Activated naive CD8-positive, alpha-beta T cell treated with anti-CD3 and anti-CD28 coated beads, Interleukin-2, amount 10 ng/mL, durations not matched to agents 7 days and 5 days (primary cell): ENCODE measurements around the gene PPIP5K1. TPM values are rescaled to one million over a fixed set of nuclear protein-coding genes. Genes with fewer than 3 reads are reported as not detected.

Source experiments
- ATAC-seq: fragments of 150-1000 bp; cut with Tn5 transposase; one replicate; pipeline ENCODE4 v1.10.0; 2021; ENCODE audit warnings: low read depth, moderate library complexity
- POLR2A ChIA-PET: fragments of 350-600 bp; sonication (Branson Sonifier 250); formaldehyde crosslinking; loops from one replicate; lab custom pipeline; 2021; ENCODE audit warnings: antibody characterized with exemption; lab: Charles Lee
- DNase-seq: peaks from one replicate; pipeline ENCODE4 v3.0.0; 2021
- H3K27ac Mint-ChIP-seq: one replicate; pipeline ENCODE4 v1.8.0; 2022; ENCODE audit warnings: mild to moderate bottlenecking, mixed read lengths
- H3K27me3 Mint-ChIP-seq: one replicate; pipeline ENCODE4 v1.8.0; 2022; ENCODE audit warnings: mild to moderate bottlenecking, moderate library complexity, mixed read lengths
- H3K36me3 Mint-ChIP-seq: one replicate; pipeline ENCODE4 v1.8.0; 2021; ENCODE audit warnings: mild to moderate bottlenecking, mixed read lengths
- H3K4me1 Mint-ChIP-seq: one replicate; pipeline ENCODE4 v1.8.0; 2021; ENCODE audit warnings: mixed read lengths
- H3K4me3 Mint-ChIP-seq: one replicate; pipeline ENCODE4 v1.8.0; 2022; ENCODE audit warnings: mild to moderate bottlenecking, moderate library complexity, mixed read lengths
- H3K9me3 Mint-ChIP-seq: one replicate; pipeline ENCODE4 v1.8.0; 2021; ENCODE audit warnings: mixed read lengths
- total RNA-seq, 2 experiments: library from RNA; stranded (reverse); gene quantifications; one replicate each; pipeline ENCODE4 v1.2.3, GENCODE V29; 2021

Gene PPIP5K1
- total RNA-seq, 2 experiments from 2014 or later, result 30.7 to 36.8 TPM

GRCh38 chr15:43484455-43484854 is 105.6 kb downstream of the PPIP5K1 start:
- no peak for ATAC-seq
- peaks cover 6% of the 10 kb centered on the region for H3K36me3 Mint-ChIP-seq
- H3K4me1 Mint-ChIP-seq, result peaks cover 8% of the 10 kb centered on the region
- H3K9me3 Mint-ChIP-seq, result no peaks in the 10 kb centered on the region
- POLR2A ChIA-PET, result interaction anchor here (0.6 kb wide), 1 partner anchor 383 kb away, joined by 5 read pairs; no protein-coding TSS in a partner anchor
- no peak overlapping the region for H3K27ac Mint-ChIP-seq
- H3K27me3 Mint-ChIP-seq, result no peaks in the 10 kb centered on the region
- no peak overlapping the region for H3K4me3 Mint-ChIP-seq
- DNase-seq, result no peak

Other genes starting within 250 kb of the PPIP5K1 start
- 10 to 100 TPM; 34.0 to 36.1 TPM for gene ZSCAN29, start 219.2 kb downstream of the PPIP5K1 start, total RNA-seq
- gene TUBGCP4, start 219.1 kb downstream of the PPIP5K1 start, total RNA-seq, result 10 to 100 TPM; 33.4 to 34.5 TPM
- 10 to 100 TPM; 27.1 to 27.5 TPM for gene TP53BP1, start 97.1 kb downstream of the PPIP5K1 start, total RNA-seq
- gene MAP1A, start 72.6 kb downstream of the PPIP5K1 start, total RNA-seq, result 1 to 10 TPM; 3.4 to 3.5 TPM
- gene CKMT1B, start 3.8 kb upstream of the PPIP5K1 start, total RNA-seq, result not detected
- gene STRC, start 28.6 kb upstream of the PPIP5K1 start, total RNA-seq, result 1 to 10 TPM; 2.1 to 2.6 TPM
- gene CATSPER2, start 58.6 kb upstream of the PPIP5K1 start, total RNA-seq, result 1 to 10 TPM; 2.0 to 2.2 TPM
- not detected for gene CKMT1A, start 103.7 kb upstream of the PPIP5K1 start, total RNA-seq
- 100 to 1,000 TPM; 217 to 225 TPM for gene PDIA3, start 156.2 kb upstream of the PPIP5K1 start, total RNA-seq
- 1 to 10 TPM; 4.6 to 4.9 TPM for gene ELL3, start 186.8 kb upstream of the PPIP5K1 start, total RNA-seq
- gene SERF2, start 202.1 kb upstream of the PPIP5K1 start, total RNA-seq, result 100 to 1,000 TPM; 926 to 987 TPM
- gene SERINC4, start 210.0 kb upstream of the PPIP5K1 start, total RNA-seq, result under 1 TPM; 0.14 to 0.17 TPM
- 10 to 100 TPM; 17.2 to 18.3 TPM for gene HYPK, start 210.4 kb upstream of the PPIP5K1 start, total RNA-seq
- gene MFAP1, start 234.5 kb upstream of the PPIP5K1 start, total RNA-seq, result 10 to 100 TPM; 33.6 to 35.3 TPM
- 10 to 100 TPM; 68.3 to 71.4 TPM for gene WDR76, start 236.8 kb upstream of the PPIP5K1 start, total RNA-seq